GM13976 (cell line): ENCODE data around the gene ISG20L2.

Source experiments
- DNase-seq: peaks from one replicate; pipeline ENCODE4 v3.0.0; 2012; ENCODE audit warnings: low spot score
- in situ Hi-C: fragments of 300-500 bp; cut with MboI; formaldehyde crosslinking; loops from one replicate; pipeline ENCODE4 v1.12.0; 2022; ENCODE audit warnings: low sequenced_read_pairs, mixed read lengths, inconsistent platforms; ENCODE audit not compliant: unreplicated experiment
- TF ChIP-seq, protein P1 (sequence below): IDR thresholded peaks from 2 replicates; pipeline ENCODE4 v1.5.1; 2012; ENCODE audit warnings: borderline replicate concordance, mild to moderate bottlenecking; ENCODE audit not compliant: insufficient read depth; ENCODE audit errors: extremely low read depth, missing control alignments, control extremely low read depth

ISG20L2 gene

DNA sequence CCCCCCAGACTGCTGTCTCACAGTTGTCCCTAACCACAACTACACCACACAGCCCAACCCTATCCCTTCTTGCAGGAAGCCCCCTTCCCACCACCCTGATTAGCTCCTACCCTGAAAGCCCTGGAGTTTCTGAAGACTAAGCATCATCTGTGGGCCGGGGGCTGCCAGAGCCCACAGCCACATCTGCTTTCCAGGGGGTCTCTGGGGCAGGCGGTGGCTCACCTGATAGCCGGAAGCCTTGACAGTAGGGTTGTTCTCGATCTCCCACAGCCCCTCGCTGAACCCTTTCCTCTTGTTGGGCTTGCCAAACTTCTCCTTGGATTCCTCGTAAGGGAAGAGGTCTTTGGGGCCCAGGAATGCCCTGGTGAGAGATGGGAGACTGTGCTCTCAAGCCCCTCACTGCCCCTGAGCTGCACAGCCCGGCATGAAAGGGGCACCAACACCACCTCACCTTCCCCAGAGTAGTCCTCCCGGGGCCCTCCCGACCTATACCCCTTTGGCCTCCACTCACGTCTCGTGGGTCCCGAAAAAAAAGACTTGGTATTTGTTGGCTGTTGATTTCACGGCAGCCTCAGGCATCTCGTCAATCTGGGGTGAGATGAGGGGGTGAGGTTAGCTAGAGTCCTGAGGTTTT, 16.3 kb upstream of the ISG20L2 start:
- no peak for DNase-seq
- in situ Hi-C loops, result no loop called here
- TF ChIP-seq, protein P1, sequence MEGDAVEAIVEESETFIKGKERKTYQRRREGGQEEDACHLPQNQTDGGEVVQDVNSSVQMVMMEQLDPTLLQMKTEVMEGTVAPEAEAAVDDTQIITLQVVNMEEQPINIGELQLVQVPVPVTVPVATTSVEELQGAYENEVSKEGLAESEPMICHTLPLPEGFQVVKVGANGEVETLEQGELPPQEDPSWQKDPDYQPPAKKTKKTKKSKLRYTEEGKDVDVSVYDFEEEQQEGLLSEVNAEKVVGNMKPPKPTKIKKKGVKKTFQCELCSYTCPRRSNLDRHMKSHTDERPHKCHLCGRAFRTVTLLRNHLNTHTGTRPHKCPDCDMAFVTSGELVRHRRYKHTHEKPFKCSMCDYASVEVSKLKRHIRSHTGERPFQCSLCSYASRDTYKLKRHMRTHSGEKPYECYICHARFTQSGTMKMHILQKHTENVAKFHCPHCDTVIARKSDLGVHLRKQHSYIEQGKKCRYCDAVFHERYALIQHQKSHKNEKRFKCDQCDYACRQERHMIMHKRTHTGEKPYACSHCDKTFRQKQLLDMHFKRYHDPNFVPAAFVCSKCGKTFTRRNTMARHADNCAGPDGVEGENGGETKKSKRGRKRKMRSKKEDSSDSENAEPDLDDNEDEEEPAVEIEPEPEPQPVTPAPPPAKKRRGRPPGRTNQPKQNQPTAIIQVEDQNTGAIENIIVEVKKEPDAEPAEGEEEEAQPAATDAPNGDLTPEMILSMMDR, result no peak

DNA sequence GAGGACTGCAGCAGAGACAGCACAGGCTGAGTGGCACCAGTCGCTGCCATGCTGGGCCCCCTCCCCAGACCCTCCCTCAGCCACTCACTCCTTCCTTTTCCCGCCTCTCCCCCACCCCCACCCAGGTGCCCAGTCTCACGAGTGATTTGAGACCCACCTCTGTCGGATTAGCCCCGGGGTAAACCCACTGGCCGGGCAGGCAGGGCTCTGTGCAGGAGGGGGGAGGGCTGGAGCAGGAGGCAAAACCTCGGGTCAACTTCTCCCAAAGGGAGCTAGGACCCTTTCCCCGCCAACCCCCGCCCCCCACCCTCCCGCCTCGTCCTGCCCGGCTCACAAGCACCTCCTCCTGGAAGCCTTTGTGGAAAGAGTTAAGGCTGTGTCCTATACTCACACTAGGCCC, 15.8 kb upstream of the ISG20L2 start:
- DNase-seq, result no peak
- in situ Hi-C loops, result no loop called here
- TF ChIP-seq, protein P1, result no peak

DNA sequence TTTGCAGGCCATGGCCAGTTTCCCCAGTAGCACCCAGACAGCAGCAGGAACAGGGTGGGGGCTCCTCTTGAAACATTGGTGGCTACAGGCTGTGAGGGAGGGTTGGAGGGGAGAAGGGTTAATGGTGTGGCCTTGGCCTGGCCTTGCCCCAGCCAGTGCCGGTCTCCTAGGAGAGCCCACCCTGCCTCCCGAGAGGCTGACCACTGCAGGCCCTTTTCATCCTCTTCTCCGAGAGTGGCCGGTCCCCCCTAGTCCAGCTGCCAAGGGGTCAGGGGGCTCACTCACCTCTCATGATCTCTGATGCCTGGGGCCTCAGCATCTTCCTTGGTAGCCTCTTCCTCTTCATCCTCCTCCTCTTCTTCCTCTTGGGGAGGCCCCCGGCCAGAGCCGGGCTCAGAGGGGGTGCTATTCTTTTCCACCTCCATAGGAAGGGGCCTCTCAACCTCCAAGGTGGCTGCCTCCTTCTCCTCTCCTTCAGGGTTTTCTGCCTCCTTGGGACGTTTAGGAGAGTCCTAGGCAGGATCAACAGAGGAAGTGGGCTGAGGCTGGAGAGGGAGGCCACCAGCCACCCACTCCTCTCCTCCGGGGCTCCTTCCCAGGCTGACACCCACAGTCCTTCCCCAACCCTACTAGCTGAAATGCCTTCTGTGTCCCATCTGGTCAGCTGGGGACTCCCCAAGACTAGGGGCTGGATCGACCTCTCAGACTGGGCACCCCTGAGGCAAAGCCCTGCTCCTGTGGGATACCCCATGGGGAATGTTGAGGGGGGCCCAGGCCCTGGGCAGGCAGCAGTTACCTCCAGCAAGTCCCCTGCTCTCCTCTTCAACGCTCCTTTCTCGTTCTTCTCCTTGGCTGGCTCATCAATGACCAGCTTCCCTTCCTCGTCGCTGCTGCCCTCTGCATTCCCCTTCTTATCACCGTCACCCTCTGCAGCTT, 15.1 kb upstream of the ISG20L2 start:
- TF ChIP-seq, protein P1, result no peak
- DNase-seq, result no peak
- in situ Hi-C loops, result no loop called here

DNA sequence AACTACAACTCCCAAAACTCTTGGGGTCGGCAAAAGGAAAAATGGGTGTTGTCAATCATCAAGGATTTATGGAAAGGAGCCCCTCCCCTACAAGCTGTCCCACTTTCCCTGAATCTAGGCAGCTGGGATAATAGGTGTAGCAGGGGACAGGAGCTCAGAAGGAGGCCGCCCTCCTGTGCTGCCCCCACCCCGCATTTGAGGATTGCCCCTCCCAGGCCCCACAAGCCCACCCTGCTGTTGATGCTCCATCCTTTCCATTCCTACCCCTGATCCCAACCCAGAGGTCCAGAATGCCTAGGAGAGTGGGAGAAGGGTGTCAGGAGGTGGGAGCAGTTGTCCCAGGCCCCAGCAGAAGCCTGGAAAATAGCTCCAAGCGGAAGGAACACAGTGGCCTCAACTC, 14.2 kb upstream of the ISG20L2 start:
- DNase-seq, result no peak
- in situ Hi-C loops, result no loop called here
- TF ChIP-seq, protein P1, result no peak

DNA sequence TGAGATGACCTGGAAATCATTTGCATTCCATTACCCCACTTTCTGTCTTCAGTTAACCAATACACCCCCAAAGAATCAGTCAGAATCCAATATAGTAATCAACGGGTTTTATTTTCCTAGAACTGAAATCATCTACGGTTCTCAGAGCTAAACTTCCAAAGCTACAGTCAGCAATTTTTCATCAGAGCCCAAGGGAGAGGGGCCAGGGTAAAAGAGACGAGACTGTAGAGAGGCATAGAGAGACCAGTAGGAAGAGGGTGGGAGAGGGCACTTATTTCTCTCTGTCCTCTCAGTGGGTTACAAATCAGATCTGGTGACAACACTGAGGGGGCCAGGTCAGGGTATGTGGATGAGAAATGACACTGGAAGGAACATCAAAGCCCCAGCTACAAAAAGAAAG, 13.5 kb upstream of the ISG20L2 start:
- in situ Hi-C loops, result no loop called here
- DNase-seq, result no peak
- TF ChIP-seq, protein P1, result no peak

DNA sequence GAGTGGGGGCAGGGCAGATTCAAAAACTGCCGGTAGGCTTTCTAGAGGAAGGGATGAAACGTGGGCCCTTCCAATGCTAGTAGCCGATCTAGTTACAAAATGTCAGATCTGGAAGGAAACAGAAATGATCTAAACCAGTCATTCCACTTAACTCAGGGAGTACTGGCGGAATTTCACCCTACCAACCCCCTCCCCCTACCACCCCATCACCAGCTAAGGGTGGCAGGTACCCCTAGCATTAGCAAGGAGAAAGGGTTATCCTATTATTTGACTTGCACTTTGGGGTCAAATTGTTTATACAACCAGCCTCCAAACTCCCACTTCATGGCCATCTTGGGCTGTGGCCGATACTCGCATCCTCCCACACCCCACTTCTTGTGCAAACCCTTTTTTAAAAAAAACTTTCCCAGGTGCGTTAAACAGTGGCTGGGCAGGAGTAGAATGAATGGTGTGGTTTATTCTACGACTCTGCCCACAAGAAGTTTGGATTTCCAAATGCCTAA, 13.0 kb upstream of the ISG20L2 start:
- TF ChIP-seq, protein P1, result no peak
- no peak for DNase-seq
- in situ Hi-C loops, result no loop called here
